ENCODE measurements around the gene ARFGAP3.
"Not testable (repeated sequence)": the region's sequence is repeated elsewhere in the genome, so short reads cannot be mapped to it uniquely, and the experiment has no call there.

ARFGAP3 gene

GRCh38 chr22:42792453-42792908 is 64.6 kb downstream of the ARFGAP3 start:
- DNase-seq: no peak

DNA sequence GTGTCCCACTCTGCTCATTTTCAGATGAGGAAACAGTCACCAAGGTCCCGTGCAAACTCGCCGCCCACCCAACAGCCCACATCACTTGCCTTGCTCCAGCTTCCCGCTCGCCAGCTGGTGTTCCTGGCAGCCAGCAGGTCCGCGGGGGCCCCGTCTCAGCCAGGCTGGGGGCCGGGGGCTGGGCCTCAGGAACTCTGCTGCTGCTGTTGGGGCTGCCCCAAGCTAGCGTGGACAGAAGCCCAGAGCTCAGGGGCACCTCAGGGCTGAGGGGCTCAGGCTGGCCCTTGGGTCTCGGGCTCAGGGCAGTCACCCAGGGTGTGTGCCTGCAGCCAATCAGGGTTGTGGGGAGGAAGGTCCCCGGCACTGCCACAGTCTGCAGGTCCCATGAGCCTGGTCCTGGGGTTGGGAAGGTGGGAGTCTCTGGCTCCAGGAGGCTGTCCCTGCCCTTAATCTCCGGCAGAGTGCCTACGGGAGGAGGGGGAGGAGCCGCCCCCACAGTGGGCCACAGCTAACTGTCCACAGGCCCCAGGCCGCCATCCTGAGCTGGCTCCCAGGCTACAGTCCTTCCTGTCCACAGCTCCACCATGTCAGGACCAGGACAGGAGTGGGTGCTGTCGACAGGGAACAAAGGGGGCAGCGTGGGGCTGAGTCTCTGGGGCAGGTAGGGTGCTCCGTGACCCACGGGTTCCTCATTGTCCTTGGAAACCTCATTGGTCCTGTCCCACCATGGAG is 65.2 kb downstream of the ARFGAP3 start:
- no peak for DNase-seq

- DNase-seq: no peak
These were observed 68.6 kb downstream of the ARFGAP3 start for GRCh38 chr22:42788466-42788865.

- DNase-seq: no peak
These were observed 69.1 kb downstream of the ARFGAP3 start for GRCh38 chr22:42788021-42788420.

- DNase-seq: no peak
These were observed 69.7 kb downstream of the ARFGAP3 start for GRCh38 chr22:42787357-42787736.

GRCh38 chr22:42786606-42787356 is 70.3 kb downstream of the ARFGAP3 start:
- DNase-seq: no peak

DNA sequence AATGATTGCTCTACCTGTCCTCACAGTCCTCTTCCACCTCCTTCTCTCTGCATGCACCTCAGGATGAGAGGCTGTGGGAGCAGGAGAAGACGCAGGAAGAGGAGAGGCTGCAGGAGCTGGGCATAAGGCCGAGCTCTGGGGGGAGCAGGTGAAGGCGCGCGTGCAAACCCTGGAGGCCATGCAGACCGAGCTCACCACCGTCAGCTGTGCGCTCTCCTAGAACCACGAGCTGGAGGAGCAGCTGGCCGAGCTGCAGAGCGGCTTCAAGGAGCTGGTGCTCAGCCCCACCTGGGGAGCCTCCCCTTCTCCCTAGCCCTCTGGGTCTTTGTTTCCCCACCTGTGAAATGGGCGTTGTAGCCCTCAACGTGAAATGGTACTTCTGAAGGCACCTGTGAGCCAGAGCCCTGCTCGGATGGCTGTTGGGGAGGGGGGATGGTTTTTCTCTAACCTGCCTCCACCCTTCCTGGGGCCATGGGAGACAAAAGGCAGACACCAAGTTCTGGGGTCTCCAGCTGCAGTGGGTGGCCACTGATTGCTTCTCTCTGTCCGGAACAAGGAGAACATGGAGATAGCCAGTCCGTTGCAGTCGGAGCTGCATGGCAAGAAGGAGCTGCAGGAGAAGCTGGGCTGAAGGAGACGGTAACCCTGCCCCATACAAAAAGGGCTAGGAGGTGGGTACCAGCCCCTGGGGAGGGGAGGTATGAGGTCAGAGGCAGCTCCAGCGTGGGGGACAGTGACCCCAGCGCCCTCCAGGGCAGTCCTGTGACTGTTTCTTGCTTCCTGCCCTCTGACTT is 71.2 kb downstream of the ARFGAP3 start:
- no peak for DNase-seq

DNA sequence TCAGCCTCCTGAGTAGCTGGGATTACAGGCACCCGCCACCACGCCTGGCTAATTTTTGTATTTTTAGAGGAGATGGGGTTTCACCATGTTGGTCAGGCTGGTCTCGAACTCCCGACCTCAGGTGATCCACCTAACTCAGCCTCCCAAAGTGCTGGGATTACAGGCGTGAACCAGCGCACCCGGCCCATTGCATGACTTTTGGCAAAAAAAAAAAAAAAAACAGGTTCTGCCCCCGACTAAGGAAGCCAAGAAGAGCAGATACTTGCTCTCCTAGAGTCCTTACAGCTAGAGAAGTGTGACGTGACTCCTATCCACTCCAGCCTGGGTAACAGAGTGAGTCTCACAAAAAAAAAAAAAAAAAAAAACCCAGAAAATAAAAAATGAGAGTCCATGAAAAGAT is 74.8 kb downstream of the ARFGAP3 start:
- DNase-seq: not testable (repeated sequence)

DNA sequence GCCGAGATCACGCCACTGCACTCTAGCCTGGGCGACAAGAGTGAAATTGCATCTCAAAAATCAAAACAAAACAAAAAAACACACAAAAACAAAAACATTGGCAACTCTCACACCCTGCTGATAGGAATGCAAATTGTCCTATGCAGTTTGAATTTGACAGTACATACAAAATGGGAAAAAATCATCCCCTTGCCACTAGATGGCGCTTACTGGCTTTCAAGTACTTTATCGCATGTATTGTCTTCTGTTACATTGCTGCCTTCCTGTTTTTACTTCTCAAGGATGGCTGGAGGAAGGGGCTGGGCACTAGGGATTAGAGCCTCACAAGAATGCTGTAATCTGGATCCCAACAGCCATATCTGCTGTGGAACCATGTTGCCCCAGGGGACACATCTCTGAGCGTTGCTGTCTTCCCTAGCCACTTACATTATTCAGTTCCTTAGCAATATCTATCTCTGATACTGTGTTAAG is 77.0 kb downstream of the ARFGAP3 start:
- peak; percentile 94 for DNase-seq

GRCh38 chr22:42777126-42777525 is 79.9 kb downstream of the ARFGAP3 start:
- DNase-seq: no peak

- no peak for DNase-seq
These were observed 83.9 kb downstream of the ARFGAP3 start for GRCh38 chr22:42773167-42773566.

GRCh38 chr22:42772647-42773046 is 84.4 kb downstream of the ARFGAP3 start:
- DNase-seq: no peak

- DNase-seq: no peak
These were observed 86.0 kb downstream of the ARFGAP3 start for GRCh38 chr22:42770941-42771647.

DNA sequence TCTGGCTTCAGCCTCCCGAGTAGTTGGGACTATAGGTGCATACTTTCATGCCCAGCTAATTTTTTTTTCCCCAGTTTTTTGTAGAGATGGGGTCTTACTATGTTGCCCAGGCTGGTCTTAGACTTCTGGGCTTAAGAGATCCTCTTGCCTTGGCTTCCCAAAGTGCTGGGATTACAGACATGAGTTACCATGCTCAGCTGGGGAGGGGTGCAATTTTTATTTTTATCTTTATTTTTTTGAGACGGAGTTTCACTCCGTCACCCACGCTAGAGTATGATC is 86.7 kb downstream of the ARFGAP3 start:
- DNase-seq: no peak

DNA sequence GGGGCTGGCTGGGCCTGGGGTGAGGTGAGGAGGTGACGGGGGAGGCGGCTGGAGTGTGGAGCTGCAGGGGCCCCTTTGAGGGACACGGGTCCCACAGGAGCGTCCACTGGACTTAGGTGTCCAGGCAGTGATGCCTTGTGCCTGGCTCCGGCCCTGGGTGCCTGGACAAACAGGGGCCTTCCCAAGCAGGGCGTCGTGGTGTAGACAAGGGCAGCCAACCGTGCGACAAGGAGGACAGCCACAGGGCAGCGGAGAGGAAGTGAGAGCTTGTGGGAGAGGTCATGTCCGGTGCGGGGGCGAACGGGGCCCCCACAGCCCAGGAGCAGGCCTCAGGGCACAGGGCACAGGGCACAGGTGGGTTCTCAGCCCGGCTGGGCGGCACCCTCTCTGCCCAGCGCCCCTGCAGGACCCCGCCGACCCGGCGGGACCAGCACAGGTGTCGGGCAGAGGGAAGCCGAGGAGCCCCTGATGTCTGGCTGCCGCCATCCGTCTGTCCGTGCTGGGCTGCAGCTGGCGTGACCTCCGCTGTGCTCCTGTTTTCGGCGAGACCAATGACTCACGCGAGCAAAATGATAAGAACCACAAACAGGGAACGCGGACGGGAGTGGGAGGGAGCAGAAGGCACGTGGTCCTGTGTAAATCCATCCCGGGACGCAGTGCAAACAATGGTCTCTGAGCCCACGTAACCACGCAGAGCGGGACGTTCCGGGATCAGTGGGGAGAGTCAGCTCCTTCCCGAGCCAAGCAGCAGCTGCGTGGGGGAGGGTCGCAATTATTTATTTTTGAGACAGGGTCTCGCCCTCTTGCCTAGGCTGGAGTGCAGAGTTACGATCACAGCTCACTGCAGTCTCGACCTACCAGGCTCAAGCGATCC is 87.3 kb downstream of the ARFGAP3 start:
- no peak for DNase-seq

- no peak for DNase-seq
These were observed 87.9 kb downstream of the ARFGAP3 start for GRCh38 chr22:42769238-42769573.

DNA sequence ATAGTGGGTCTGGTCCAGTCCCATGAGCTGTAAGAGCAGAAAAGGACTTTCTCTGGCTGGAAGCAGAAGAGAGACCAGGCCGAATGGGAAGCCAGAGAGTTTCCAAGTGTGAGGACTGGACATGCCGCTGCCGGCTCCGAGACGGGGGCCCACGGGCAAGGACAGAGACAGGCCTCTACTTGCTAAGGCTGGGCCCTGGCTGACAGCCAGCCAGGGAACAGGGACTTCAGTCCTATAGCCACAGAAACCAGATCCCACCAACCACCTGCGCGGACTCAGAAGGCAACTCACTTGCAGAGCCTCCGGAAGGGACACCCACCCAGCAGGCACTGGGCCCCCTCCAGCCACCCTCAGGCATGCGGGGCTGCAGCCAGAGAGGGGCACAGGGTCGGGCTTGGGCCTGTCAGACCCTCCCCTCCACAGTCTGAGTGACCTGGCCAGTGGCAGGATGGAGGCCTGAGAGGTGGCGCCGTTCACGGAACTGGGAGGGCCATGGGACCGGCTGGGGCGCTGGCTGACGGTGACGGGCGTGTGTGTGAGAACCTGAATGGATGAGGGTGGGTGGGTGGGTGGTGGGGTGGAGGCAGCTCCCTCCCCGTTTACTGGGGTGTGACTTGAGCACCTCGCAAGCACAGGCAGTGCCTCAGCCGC is 88.6 kb downstream of the ARFGAP3 start:
- DNase-seq: no peak

GRCh38 chr22:42766860-42767259 is 90.2 kb downstream of the ARFGAP3 start:
- no peak for DNase-seq

DNA sequence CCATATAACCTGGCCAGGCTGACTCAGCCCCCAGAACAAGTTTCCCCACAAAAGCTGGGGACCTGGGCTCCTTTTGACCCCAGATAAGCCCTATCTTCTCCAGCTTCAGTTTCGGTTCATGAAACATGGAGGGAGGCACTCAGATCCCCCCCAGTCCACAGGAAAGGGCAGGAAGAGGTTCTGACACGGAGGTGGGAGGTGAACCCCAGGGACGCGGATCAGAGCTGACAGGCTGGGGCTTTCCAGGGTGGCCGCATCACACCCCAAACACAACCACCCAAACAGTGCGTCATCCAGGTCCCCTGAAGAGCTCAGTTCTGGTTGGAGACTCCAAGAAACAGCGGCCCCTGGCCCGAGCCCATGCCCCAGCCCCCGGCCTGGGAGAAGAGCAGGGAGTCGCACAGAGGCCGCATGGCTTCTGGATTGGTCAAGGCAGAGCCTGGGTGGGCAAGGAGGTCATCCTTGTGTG is 92.1 kb downstream of the ARFGAP3 start:
- DNase-seq: no peak

GRCh38 chr22:42763965-42764480 is 93.0 kb downstream of the ARFGAP3 start:
- DNase-seq: no peak
